Thoracic aorta (tissue), 2 donors: Measurements from ENCODE around the gene PIK3IP1. TPM values are rescaled to one million over a fixed set of nuclear protein-coding genes. Genes with fewer than 3 reads are reported as not detected.
A peak's percentile ranks its signal among the peaks of the same experiment; 100 is the strongest.
"Not testable (repeated sequence)": the region's sequence is repeated elsewhere in the genome, so short reads cannot be mapped to it uniquely, and the experiment has no call there.

ENCODE experiments used
- ATAC-seq: fragments of 150-250 bp; one replicate; pipeline ENCODE4 v1.8.0; 2017; ENCODE audit warnings: low read depth; ENCODE audit not compliant: insufficient number of reproducible peaks, low FRiP score
- DNase-seq: peaks from one replicate; pipeline ENCODE4 v3.0.0-alpha.2; 2020; ENCODE audit warnings: low spot score
- H3K27ac ChIP-seq, 2 donors: fragments of 200-600 bp; sonication (generic); 1 replicate in 1 of 2; 2 replicates in 1 of 2; pipeline ENCODE4 v1.5.1; 2016; ENCODE audit warnings: mild to moderate bottlenecking in 2 of 2, moderate library complexity in 2 of 2
- H3K27me3 ChIP-seq: fragments of 200-600 bp; sonication (generic); replicated peaks from 2 replicates; pipeline ENCODE4 v1.6.0; 2016; ENCODE audit warnings: mild to moderate bottlenecking; ENCODE audit not compliant: insufficient read depth
- H3K36me3 ChIP-seq: fragments of 200-600 bp; sonication (generic); one replicate; pipeline ENCODE4 v1.5.1; 2016
- H3K4me1 ChIP-seq, 2 donors: fragments of 200-600 bp; sonication (generic); 1 replicate in 1 of 2; 2 replicates in 1 of 2; pipeline versions ENCODE4 v1.5.1 to v1.6.0; 2016; ENCODE audit warnings: low read depth in 2 of 2, mild to moderate bottlenecking in 1 of 2; ENCODE audit not compliant: control insufficient read depth in 1 of 2
- H3K4me3 ChIP-seq: fragments of 200-600 bp; sonication (generic); 2 replicates; pipeline ENCODE4 v1.5.1; 2016; ENCODE audit warnings: mild to moderate bottlenecking
- H3K9me3 ChIP-seq: fragments of 200-600 bp; sonication (generic); 2 replicates; pipeline ENCODE4 v1.5.1; 2016
- CTCF ChIP-seq: fragments of 200-600 bp; sonication (generic); IDR thresholded peaks from one replicate; pipeline ENCODE4 v1.5.1; 2019; ENCODE audit warnings: antibody characterized with exemption
- total RNA-seq, 2 donors: library from RNA; depleted of rRNA; stranded (reverse); fragments of >200 nt; gene quantifications; one replicate each; pipeline versions ENCODE4 v1.1.0 to v1.2.3, GENCODE V29; 2016

PIK3IP1 gene
- total RNA-seq, 2 donors from 2014 or later = 56.3 to 57.9 TPM

GRCh38 chr22:31248138-31248745 lies 44.0 kb downstream of the PIK3IP1 start:
- H3K36me3 ChIP-seq = no peaks in the 10 kb centered on the region
- H3K27me3 ChIP-seq = no peaks in the 10 kb centered on the region
- no peaks in the 10 kb centered on the region for H3K9me3 ChIP-seq
- DNase-seq (peak; percentile 41), ATAC-seq (peak; percentile 50)
- peak overlapping the region; percentile 16 to 54 for H3K27ac ChIP-seq
- peaks cover 30 to 60% of the 10 kb centered on the region in 2 donors for H3K4me1 ChIP-seq
- no peak for TF ChIP-seq CTCF
- peak overlapping the region; percentile 77 for H3K4me3 ChIP-seq

GRCh38 chr22:31247726-31248125 lies 44.6 kb downstream of the PIK3IP1 start:
- H3K4me1 ChIP-seq = peaks cover 30 to 65% of the 10 kb centered on the region in 2 donors
- no peaks in the 10 kb centered on the region for H3K36me3 ChIP-seq
- H3K27me3 ChIP-seq = no peaks in the 10 kb centered on the region
- TF ChIP-seq CTCF = no peak
- ATAC-seq = no peak
- no peak overlapping the region for H3K27ac ChIP-seq
- no peak for DNase-seq
- H3K4me3 ChIP-seq = peak overlapping the region; percentile 77
- H3K9me3 ChIP-seq = no peaks in the 10 kb centered on the region

- no peak overlapping the region for H3K27ac ChIP-seq
Observed at GRCh38 chr22:31246687-31247086, 45.6 kb downstream of the PIK3IP1 start.

GRCh38 chr22:31245998-31246397 lies 46.3 kb downstream of the PIK3IP1 start:
- not testable (repeated sequence) for H3K4me3 ChIP-seq, H3K27me3 ChIP-seq, H3K36me3 ChIP-seq, H3K9me3 ChIP-seq, DNase-seq, ATAC-seq, H3K27ac ChIP-seq
- peaks cover 30 to 66% of the 10 kb centered on the region in 2 donors for H3K4me1 ChIP-seq

More at GRCh38 chr22:31246687-31247086, 45.6 kb downstream of the PIK3IP1 start:
- Histone ChIP-seq H3K4me3 (no peak overlapping the region), H3K4me1 (peaks cover 30 to 69% of the 10 kb centered on the region in 2 donors), H3K9me3 (no peaks in the 10 kb centered on the region), H3K36me3 (no peaks in the 10 kb centered on the region), H3K27me3 (no peaks in the 10 kb centered on the region)
- no peak for ATAC-seq
- no peak for TF ChIP-seq CTCF
- DNase-seq = no peak

- Histone ChIP-seq H3K4me1 (peaks cover 25 to 59% of the 10 kb centered on the region in 2 donors), H3K27ac (peak overlapping the region; percentile 80 to 87), H3K27me3 (no peaks in the 10 kb centered on the region), H3K36me3 (no peaks in the 10 kb centered on the region), H3K9me3 (no peaks in the 10 kb centered on the region), H3K4me3 (no peak overlapping the region)
- ATAC-seq (no peak), DNase-seq (no peak)
- TF ChIP-seq CTCF = no peak
Observed at GRCh38 chr22:31244943-31245451, 47.3 kb downstream of the PIK3IP1 start.
